NCI-H2107 treated with DMSO at 0.1 percent for 48 hours (cell line): Measurements from ENCODE around the gene MYL7.
A peak's percentile ranks its signal among the peaks of the same experiment; 100 is the strongest.
"Not testable (repeated sequence)": the region's sequence is repeated elsewhere in the genome, so short reads cannot be mapped to it uniquely, and the experiment has no call there.

Experiments
- DNase-seq: peaks from one replicate; lab custom pipeline; 2025; ENCODE audit not compliant: unreplicated experiment; lab: John Stamatoyannopoulos, UW

The MYL7 gene, protein sequence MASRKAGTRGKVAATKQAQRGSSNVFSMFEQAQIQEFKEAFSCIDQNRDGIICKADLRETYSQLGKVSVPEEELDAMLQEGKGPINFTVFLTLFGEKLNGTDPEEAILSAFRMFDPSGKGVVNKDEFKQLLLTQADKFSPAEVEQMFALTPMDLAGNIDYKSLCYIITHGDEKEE

DNA sequence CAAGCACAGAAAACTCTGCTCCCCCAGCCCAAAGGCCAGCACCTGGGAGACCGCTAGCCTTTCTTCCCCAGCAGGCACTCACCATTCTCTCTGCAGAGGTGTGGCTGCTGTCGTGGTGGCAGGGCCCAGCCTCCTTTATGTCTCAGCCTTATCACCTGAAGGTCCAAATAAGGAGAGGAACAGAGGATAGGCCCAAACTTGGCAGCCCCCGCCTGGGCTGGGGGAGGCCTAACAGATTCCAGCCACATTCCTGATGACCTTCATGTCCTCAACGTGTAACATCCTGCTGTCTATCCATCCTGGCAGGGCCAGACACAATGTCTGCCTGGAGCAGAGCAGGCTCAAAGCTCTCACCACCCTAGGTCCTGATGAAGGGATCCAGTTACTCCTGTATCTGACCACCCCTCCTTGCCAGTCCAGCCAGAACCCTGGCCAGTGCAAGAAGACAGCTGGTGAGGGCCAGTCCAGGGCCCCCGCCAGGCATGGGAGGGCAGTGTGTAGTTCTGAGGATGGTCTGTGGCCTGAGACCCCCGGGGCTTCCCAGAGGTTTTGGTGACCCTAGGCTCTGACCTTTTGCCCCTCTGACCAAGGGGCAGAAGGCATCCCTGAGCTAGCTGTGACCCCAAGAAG, at the start of gene MYL7:
MYL7 (minus strand) TSS at position 112 of the 630 bp plus-strand sequence; CDS start at position 85, 27 bp downstream.
- no peak for DNase-seq

GRCh38 chr7:44189993-44190872, 49.1 kb upstream of the MYL7 start:
- DNase-seq, result no peak

DNA sequence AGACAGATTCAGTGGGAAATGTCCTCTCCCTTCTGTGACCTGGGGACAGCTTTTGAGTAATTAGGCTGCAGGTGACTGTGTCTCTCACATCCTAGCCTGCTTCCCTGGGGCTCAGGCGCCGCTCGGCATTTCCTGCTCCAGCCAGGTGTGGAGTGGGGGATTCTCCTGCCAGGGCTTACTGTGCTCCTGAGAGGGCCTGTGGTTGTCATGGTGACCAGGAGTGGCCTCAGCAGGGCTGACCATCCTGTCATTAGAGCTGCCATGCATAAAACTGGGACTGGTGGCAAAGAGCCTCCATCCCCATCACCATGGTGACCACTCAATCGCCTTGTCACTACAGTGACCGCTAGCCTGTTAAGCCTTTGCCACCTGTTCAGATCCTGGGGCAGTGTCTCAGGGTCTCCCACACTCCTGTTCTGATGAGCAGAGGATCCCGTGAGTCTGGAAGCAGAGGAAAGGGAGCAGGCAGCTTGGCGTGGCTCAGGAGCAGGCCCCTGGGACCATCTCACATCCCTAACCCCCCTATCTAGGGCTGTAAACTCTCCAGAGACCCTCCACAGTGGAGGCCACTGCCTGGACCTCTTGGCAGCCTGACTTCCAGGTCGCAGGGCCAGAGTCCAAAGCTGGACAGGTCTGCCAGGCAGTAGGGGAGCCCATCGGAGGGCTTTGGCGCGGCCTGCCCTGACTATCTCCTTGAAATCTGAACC, 48.3 kb upstream of the MYL7 start, which contains the start of gene GCK:
GCK (minus strand) TSS at position 154 of the 707 bp plus-strand sequence. CDS start 486 bp downstream, outside the sequence.
- DNase-seq, result peak; percentile 1

DNA sequence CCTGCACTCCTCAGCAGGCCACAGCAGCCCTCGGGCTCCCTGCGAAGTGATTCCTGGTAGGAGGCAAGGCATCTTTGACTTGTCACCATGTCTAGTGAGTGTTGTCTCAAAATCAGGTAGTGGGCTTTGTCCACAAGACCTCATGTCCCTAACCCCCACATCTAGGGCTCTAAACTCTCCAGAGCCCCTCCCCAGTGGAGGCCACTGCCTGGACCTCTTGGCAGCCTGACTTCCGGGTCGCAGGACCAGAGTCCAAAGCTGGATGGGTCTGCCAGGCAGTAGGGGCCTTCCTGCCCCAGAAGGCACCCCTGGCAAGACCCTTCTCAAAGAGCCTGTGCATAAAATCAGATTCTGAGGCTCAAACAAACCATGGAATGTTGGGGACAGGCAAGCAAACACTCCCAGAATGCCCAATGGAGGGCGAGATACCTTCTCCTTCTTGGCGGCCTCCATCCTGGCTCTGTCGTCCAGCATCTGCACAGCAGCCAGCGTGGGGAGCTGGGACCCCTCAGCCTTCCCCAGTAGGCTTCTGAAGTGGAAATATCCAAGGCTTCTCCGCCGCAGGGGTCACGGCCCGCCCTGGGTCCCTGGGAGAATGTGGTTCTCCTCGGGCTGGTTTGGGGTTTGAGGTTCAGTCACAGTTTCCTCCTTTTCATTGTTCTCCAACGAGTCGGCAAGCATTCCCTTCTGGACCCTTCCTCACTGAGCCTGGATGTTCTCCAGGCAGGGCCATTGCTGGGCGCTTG, 47.5 kb upstream of the MYL7 start:
- DNase-seq, result no peak

DNA sequence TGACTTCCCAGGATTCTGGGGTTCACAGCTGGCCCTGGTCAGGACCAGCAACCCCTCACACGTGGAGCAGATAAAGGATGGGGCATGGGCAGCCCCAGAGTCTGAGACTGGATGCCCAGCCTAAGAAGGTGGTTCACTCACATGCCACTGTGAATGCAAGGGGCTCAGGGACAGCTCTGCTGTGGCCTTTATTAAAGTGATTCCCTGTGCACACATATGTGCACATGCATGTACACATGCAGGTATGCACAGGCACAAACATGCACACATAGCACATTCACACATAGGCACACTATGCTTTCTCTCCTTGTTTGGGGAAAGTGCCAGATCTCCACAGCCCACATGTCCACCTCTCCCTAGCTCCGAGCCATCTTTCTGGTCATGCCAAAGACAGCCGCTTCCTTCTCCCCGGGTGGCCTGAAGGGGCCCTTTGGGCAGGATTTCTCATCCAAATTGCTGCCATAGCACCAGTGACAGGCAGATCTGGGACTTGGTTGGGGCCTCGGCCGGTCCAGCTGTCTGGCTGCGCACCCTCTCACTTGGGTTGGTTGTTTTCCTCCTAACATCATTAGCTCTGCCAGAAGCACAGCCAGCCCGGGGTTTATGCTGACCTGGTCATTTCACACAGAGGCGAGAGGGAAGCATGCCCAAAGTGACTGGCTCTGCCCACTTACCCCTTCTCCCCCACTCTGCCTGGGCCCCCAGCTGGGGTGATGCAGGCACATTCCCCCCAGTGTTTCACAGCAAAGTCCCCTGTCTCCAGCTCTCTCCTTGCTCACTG, 46.7 kb upstream of the MYL7 start:
- DNase-seq, result no peak

GRCh38 chr7:44186736-44187135, 45.6 kb upstream of the MYL7 start:
- no peak for DNase-seq

GRCh38 chr7:44185729-44186128, 44.6 kb upstream of the MYL7 start:
- DNase-seq, result peak; percentile 44

DNA sequence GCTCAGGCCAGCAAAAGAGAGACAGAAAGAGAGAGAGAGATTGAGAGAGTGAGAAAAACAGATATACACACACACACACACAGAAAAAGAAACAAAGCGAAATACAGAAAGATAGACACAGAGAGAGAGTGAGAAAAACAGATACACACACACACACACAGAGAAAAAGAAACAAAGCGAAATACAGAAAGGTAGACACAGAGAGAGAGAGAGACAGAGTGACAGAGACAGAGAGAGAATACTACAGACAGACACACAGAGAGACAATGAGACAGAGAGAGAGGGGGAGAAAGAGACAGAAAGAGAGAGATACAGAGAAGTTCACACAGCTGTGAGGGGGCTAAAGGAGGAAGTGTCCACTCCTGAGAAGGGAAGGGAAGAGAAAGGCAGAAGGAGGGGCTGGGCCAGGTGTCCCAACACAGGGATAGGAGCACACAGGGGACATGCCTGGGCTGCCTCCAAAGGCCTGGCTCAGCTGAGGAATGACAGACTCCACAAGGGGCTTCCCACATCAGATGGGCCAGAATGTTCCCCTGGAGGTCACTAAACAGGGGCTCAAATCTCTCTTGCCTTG, 43.8 kb upstream of the MYL7 start:
- DNase-seq, result peak; percentile 32

DNA sequence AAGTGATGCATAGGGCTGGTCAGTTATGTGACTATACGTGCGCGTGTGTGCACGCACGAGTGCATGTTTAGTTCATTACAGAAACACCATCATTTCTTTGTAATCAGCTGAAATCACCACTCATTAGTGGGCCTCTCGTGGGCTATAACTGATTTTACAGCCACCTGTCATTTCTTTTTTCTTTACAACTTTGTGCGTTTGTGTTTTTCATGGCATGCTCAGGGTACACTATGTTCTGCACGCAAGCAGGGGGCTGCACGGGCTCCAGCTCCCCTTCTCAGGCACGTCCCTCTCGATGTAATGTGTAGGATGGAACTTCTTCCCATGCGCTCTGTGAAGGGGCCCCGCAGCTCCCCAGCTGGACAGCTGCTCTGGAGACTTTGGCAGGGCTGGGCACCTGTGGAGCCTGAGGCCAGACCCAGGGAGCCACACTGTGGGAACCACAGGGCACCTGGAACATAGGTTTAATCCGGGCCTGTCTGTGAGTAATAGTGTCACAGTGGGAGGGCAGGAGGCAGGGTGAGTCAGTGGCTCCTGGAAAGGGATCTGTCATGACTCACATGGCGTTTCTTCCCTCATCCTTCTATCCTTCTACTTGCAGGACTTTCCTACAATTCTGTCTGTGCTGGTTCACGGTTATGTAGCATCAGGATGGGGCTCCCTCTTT, 43.2 kb upstream of the MYL7 start:
- DNase-seq, result peak; percentile 32

- no peak for DNase-seq
Observed at GRCh38 chr7:44183386-44183785, 42.3 kb upstream of the MYL7 start.

GRCh38 chr7:44182827-44183226, 41.7 kb upstream of the MYL7 start:
- DNase-seq, result no peak

DNA sequence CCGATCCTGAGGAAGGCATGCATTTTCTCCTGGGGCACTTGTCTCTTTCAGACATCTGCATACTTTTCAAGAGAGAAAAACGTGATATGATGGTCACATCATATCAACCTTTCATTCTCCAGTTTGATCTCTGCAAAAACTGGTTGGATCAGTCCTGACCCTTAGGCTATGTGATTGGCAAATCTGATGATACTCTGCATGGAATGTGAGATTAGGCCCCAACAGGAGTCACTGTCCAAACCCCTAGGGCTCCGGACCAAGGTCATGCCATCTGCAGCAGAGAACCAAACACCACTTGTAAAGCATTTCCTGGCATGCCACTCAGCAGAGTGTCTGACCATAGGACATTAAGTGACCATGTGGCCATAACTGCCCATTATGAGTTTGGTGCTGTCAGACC, 39.5 kb upstream of the MYL7 start:
- no peak for DNase-seq

DNA sequence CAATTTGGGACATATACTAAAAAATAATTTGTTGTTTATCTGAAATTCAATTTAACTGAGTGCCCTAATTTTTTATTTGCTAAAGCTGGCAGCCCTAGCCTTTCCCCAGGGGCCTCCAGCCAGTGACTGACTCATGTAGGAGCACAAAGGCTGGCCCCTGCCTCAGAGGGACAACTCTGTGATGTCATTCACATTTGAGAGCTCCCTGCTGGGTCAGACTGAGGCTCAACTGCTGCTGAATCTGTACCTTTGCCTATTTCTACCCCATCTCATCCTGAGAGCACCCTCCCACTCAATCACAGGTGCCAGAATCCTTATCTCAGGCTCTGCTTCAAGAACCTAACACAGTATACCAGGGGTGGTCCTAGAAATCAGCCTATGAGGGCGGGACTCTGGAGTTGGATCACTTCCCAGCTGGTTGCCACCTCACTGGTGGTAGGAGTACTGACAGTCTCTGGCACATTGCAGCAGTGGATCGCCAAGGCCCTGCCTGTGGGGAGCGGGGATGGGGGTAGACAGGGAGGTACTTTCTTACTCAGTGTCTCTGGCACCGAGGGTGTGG, 36.5 kb upstream of the MYL7 start:
- DNase-seq, result peak; percentile 37

- DNase-seq, result no peak
Observed at GRCh38 chr7:44176486-44176885, 35.4 kb upstream of the MYL7 start.

DNA sequence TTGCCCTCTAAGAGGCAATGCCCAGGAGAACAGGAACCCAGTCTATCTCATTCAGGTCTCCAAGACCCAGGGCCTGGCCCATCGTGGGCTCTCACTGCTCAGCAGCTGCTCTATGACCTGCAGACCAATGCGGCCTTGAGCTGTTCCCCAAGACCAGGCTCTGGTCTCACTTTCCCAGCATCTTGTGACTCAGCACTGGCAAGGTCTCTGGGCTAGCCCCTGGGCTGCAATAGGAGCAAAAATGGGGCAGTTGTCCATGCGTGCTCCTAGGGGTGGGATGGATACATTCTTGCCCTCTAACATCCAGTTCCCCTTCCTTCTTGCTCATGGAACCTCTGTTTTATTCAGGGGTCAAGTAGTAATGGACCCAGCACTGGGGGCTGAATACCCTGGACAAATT, 34.6 kb upstream of the MYL7 start:
- no peak for DNase-seq

DNA sequence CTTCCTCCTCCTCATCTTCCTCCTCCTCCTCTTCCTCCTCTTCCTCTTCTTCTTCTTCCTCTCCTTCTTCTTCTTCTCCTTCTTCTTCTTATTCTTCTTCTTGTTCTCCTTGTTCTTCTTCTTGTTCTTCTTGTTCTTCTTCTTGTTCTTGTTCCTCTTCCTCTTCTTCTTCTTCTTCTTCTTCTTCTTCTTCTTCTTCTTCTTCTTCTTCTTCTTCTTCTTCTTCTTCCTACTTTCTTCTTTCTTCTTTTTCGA, 33.5 kb upstream of the MYL7 start:
- not testable (repeated sequence) for DNase-seq

GRCh38 chr7:44173911-44174693, 33.0 kb upstream of the MYL7 start:
- no peak for DNase-seq

DNA sequence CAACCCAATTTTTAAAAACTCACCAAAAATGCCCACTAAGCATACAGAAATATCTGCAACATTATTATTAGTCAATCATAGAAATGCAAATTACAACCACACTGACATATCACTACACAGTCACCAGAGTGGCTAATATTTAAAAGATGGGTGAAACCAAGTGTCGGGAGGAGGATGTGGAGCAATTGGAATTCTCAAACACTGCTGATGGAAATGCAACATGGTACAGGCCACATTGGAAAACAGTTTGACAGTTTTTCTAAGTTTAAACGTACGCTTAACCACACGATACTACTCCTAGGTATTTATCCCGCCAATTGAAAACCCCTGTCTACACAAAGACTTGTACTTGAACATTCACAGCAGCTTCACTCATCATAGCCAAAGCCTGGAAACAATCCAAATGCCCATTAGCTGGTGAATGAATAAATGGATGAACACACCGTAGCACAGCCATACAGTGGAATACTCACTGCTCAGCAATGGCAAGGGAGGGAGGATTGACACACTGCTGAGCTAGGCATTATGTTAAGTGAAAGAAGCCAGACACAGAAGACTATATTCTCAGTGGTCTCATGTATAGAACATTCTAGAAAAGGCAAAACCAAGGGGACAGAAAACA, 31.8 kb upstream of the MYL7 start:
- DNase-seq, result peak; percentile 96
